Measurements from ENCODE around the gene PDLIM7. TPM values are rescaled to one million over a fixed set of nuclear protein-coding genes. Genes with fewer than 3 reads are reported as not detected.

The PDLIM7 gene
- total RNA-seq, 2 experiments from 2014 or later = 38.8 to 58.0 TPM

GRCh38 chr5:177499842-177500241 lies 2.4 kb upstream of the PDLIM7 start:
- POLR2A ChIA-PET = no interaction called here
- TF ChIP-seq CTCF (conservative IDR thresholded peaks at IDR 0.05; ENCODE audit: low read length) = no peak
- TF ChIP-seq EZH2phosphoT487 (IDR thresholded peaks at IDR 0.05; ENCODE audit: borderline replicate concordance, low read depth, low read length) = no peak
- Histone ChIP-seq H3K4me3 (ENCODE audit: low read depth, low read length, poor library complexity, severe bottlenecking) (no peak overlapping the region), H3K36me3 (ENCODE audit: insufficient read depth, low read length) (peaks cover 29% of the 10 kb centered on the region), H4K20me1 (ENCODE audit: insufficient read depth, low read length) (peaks cover 6% of the 10 kb centered on the region; the same call in 1 of the 2 replicates), H3K9me2 (ENCODE audit: insufficient read depth, low read length) (no peaks in the 10 kb centered on the region), H3K4me1 (ENCODE audit: insufficient read depth, low read length, poor library complexity, severe bottlenecking) (peaks cover 72% of the 10 kb centered on the region), H3K4me2 (ENCODE audit: low read length) (no peak overlapping the region), H3K9me3 (ENCODE audit: low read length) (no peaks in the 10 kb centered on the region), H3K27ac (ENCODE audit: low read depth, low read length, poor library complexity, severe bottlenecking) (no peak overlapping the region), H3K79me2 (ENCODE audit: insufficient read depth, low read depth, low read length) (no peaks in the 10 kb centered on the region), H2AFZ (ENCODE audit: low read length) (no peak overlapping the region)
- intact Hi-C loops (cut with micrococcal nuclease; ENCODE audit: unreplicated experiment) = loop anchor here (10.0 kb wide), 1 partner anchor 615 kb away; the partner anchor contains the start of gene N4BP3
- no peak for DNase-seq (ENCODE audit: low spot score)
- no TSS peak for BruUV-seq (replicated peaks)
- CTCF ChIA-PET (ENCODE audit: unreplicated experiment) = interaction anchor here (1.4 kb wide), 1 partner anchor 9 kb away, joined by 5 read pairs; the partner anchor contains the start of gene DOK3

DNA sequence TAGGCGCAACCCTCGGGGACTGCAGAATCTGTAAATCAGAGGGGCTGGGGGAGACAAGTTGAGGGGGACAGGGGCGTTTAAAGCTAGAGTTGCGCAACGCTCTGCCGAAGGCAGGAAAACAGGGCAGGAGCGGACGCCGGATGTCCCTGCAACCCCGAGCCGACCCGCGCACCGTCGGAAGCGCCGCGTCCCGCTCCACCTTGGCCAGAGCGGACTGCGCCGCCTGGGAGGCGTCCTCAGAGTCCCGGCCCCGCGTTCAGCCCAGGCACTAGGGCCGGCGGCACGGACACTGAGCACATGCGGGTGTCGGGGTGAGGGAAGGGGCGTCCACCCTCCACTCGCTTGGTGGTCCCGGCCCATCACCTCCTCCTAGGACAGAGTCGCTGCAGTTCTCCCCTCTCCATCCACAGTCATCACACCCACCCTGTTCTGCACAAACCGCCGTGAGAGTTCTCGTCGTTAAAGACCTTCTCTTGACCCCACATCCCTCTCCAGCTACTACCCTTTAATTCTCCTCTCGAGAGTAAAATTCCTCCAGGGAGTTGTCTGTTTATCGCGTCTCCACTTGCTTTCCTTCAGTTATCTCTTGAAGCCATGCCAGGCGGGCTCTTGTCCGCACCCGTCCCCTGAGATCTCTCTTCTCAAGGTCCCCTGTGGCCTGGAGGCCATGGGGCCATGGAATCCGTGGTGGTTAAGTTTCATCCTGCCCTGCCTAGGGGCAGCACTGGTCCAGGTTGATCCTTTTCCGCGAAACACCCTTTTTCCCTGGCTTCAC lies 796 bp upstream of the PDLIM7 start:
- Histone ChIP-seq H2AFZ (ENCODE audit: low read length) (peak overlapping the region; percentile 50; the same call in 1 of the 2 replicates), H3K4me3 (ENCODE audit: low read depth, low read length, poor library complexity, severe bottlenecking) (peak overlapping the region; percentile 81), H4K20me1 (ENCODE audit: insufficient read depth, low read length) (peaks cover 6% of the 10 kb centered on the region; the same call in 1 of the 2 replicates), H3K4me2 (ENCODE audit: low read length) (peak overlapping the region; percentile 96), H3K9me3 (ENCODE audit: low read length) (no peaks in the 10 kb centered on the region), H3K36me3 (ENCODE audit: insufficient read depth, low read length) (peaks cover 13% of the 10 kb centered on the region), H3K27ac (ENCODE audit: low read depth, low read length, poor library complexity, severe bottlenecking) (no peak overlapping the region), H3K4me1 (ENCODE audit: insufficient read depth, low read length, poor library complexity, severe bottlenecking) (peaks cover 67% of the 10 kb centered on the region), H3K79me2 (ENCODE audit: insufficient read depth, low read depth, low read length) (no peaks in the 10 kb centered on the region), H3K9me2 (ENCODE audit: insufficient read depth, low read length) (no peaks in the 10 kb centered on the region)
- intact Hi-C loops (cut with micrococcal nuclease; ENCODE audit: unreplicated experiment) = no loop called here
- ChIA-PET CTCF (ENCODE audit: unreplicated experiment) (interaction anchor here (0.5 to 1.0 kb wide), 5 partner anchors 9 to 109 kb away, joined by 3 to 4 read pairs (median 3); no protein-coding TSS in a partner anchor), POLR2A (interaction anchor here (0.8 to 2.8 kb wide), 4 partner anchors 12 to 109 kb away, joined by 3 to 24 read pairs (median 4); partner anchors contain the start of gene DOK3)
- no peak for TF ChIP-seq CTCF (conservative IDR thresholded peaks at IDR 0.05; ENCODE audit: low read length)
- TF ChIP-seq EZH2phosphoT487 (IDR thresholded peaks at IDR 0.05; ENCODE audit: borderline replicate concordance, low read depth, low read length) = no peak
- no TSS peak for BruUV-seq (replicated peaks)
- no peak for DNase-seq (ENCODE audit: low spot score)

Data from OCI-LY7 (cell line).